Muscle of arm (tissue), 12 donors: ENCODE results near the gene SHISA7. TPM values are rescaled to one million over a fixed set of nuclear protein-coding genes. Genes with fewer than 3 reads are reported as not detected.
"Not testable (repeated sequence)": the region's sequence is repeated elsewhere in the genome, so short reads cannot be mapped to it uniquely, and the experiment has no call there.

ENCODE experiments used
- DNase-seq: peaks from one replicate; pipeline ENCODE4 v3.0.0-alpha.2; 2013
- polyA plus RNA-seq, 12 donors: library from polyadenylated mRNA; unstranded; fragments of 120-200 nt; gene quantifications; one replicate each; pipeline ENCODE4 v1.2.1, GENCODE V29; 2013; ENCODE audit not compliant: insufficient read length in 12 of 12

The SHISA7 gene
- polyA plus RNA-seq, 12 donors: 0.07 to 1.1 (median 0.17) TPM; not detected in 2

DNA sequence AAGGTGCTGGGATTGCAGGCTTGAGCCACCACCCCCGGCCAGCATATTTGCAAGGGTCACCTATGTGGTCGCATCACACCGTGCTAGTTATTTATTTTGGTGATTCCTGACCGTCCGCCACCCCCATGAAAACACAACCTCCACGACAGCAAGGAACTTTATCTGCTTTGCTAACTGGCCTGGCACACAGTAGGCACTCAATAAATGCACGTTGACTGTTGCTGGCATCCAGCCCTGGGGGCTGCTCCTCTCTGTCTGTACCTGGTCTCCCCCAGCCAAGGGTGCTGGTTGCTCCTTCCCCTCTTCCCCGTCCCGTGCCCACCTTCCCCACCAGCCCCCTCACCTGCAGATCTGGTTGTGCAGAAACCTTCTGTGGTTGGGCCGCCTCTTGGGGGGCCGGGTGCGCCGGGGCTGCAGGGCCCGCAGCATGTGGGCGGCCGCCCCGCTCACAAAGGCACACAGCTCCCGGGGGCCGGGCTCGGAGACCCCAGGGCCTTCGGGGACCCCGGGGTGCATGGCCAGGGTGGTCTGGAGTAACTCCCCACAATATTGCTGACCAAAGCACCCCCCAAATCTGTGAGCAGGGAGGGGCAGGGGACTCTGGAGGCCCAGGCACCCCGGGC, 21.1 kb upstream of the SHISA7 start:
- no peak for DNase-seq

DNA sequence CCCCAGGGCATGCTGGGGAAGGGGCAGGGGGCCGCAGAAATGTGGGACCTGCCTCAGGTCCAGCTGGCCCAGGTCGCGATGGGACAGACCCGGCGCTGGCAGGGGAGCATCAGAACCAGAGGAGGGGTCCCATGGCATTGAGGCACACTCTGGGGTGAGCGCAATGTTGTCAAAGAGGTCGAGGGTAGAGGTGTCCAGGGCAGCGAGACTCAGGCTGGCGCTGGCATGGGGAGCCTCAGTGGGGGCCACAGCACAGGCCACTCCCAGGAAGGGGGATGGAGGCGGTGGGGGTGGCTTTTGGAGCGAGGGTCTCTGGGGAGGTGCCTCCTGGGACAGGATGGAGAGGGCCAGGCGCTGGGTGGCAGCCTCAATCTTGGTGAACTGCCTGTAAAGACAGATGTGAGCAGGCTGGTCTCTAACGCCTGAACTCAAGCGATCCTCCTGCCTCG, 20.5 kb upstream of the SHISA7 start:
- DNase-seq: no peak

DNA sequence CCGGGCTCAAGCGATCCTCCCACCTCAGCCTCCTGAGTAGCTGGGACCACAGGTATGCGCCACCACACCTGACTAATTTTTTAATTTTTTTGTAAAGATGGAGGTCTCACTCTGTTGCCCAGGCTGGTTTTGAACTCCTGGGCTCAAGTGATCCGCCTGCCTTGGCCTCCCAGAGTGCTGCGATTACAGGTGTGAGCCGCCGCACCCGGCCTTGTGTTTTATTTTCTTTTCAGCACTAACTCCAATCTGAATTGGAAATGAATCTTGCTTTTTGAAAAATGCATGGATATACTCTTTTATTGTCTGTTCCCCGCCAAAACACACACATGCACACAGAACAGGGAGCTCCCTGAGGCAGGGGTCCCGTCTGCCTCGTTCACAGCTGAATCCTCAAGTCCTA, 19.6 kb upstream of the SHISA7 start:
- no peak for DNase-seq

DNA sequence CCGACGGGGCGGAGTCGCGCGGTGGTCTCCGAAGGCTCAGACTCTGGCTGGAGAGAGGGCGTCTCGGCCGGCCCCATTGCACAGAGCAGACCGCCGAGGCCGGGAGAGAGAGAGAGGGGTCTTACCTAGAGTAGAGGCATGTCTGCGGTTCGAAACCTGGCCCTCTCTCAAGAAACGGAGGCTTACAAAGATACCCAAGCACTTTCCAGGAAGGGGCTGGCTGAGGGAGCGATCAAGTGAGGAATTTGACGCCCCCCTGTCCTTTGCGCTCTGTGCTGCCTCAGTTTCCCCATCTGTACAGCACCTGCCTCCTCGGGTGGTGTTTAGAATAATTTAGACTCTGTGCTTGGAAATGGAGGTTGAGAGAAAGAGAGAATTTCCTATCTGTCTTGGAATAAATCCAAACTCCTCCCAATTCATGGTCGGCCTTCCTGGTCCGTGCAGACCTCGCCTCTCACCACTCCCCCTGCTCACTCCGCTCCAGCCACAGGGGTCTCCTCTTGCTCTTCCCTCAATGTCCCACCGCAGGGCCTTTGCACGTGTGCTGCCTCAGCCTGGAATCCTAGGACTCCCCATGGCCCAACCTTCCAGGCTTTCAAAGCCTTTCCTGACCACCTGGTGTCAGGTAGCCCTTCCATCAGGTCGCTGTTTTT, 19.0 kb upstream of the SHISA7 start:
- DNase-seq: peak; percentile 46

DNA sequence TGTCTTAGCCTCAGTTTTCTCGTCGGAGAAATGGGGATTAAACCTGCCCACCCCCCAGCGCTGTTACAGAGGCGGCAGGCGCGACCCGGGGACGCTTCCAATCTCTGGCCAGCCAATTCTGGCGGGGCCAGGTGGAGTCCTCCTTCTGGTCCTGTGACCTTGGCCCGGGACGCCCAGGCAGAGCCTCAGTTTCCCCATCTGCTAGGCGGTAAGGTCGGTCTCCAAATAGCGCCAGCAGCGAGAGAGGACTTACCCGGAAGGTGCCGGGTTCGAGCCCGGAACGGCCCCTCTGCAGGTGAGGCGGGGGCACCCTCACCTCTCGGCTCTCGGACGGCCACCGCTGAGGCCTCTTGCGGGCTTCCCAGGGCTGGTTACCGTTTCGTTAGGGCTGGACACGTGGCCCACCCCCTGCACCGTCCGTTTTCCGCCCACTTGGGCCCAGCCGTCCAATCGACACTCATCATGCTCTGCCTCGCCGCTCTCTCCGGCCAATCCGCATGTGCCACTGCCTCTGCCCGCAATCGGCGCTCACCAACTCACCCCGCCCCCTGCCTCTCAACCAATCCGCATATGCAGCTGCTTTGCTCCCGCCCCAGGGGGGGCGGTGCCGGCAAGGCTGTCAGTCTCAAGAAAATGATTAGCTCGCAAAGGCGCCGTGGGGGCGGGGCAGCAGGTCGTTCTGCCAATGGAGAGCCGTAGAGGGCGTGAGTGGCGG, 18.3 kb upstream of the SHISA7 start, which contains the start of gene ISOC2:
Gene ISOC2 (minus strand): TSS at position 384 of the 715 bp plus-strand sequence. CDS start 5,156 bp downstream, outside the sequence.
- peak; percentile 100 for DNase-seq

DNA sequence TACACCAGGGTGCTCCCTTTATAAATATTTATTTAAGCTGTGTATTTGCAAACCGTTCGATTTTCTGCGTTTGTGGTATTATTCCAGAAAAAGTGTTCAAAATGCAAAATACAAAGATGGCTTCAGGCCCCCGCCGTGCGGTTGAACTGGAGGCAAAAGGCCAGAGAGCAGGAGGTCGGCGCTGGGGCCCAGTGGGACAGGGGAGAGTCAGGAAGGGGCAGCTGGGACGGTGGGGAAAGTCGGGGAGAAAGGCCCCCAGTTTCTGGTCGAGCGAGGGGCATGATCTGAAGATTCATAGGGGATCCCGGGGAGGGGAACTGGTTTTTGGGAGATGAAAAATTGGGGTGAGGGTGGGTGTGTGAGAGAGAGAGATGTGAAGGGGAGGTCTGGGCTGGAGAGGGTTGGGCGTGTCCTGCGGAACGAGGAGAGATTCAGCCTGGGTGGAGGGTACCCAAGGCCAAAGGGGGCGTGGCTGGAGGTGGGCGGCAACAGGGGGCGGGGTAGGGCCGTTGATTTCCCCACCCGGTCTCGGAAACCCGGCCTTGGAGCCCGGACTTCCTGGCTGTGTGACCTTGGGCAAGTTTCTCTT, 17.7 kb upstream of the SHISA7 start:
- peak; percentile 92 for DNase-seq

DNA sequence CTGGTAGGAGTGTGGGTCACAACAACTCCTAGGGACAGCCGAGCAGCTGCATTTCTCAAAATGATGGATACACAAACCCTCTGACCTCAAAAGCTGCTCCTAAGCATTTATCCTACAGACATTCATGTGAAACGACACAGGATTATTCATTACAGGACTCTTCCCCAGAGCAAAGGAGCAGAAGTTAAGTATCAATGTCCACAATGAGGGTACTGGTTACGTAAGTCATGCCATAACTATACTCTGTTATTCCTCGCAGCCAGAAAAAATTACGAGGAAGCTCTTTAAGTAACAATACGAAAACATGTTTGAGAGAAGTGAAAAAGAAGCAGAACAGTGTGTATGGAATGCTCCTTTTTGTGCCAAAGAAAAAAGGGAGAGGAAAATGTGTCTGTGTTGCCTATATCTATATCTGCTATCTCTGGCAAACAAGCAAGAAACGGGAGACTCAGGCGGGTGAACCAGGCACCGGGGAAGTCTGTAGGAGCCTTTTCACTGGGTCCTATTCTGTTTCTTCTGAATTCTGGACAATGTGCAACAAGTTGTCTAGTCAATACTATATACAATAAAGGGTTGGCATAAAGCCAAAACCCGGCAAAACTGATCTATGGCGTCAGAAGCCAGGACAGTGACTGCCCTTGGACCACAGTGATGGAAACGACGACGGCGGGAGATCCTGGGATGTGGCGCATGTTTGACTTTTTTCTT, 17.0 kb upstream of the SHISA7 start:
- DNase-seq: peak; percentile 53

DNA sequence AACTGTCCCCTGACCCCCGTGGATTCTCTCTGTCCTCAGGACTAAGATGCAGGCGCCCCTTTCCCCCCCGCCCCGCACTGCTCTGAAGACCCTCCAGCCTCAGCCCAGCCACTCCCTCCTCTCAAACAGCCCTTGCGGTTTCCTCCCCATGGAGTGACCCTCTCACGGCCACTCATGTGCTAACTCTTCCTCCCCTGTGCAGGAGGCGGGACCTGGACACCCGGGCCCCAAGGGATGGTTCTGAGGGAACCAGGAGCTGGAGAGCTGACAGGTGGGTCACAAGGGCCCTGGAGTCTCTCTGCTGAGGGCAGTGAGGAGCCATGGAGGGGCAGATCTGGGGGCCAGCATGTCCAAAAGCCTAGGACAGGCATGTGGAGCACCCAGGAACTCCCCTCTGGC, 16.4 kb upstream of the SHISA7 start:
- no peak for DNase-seq

DNA sequence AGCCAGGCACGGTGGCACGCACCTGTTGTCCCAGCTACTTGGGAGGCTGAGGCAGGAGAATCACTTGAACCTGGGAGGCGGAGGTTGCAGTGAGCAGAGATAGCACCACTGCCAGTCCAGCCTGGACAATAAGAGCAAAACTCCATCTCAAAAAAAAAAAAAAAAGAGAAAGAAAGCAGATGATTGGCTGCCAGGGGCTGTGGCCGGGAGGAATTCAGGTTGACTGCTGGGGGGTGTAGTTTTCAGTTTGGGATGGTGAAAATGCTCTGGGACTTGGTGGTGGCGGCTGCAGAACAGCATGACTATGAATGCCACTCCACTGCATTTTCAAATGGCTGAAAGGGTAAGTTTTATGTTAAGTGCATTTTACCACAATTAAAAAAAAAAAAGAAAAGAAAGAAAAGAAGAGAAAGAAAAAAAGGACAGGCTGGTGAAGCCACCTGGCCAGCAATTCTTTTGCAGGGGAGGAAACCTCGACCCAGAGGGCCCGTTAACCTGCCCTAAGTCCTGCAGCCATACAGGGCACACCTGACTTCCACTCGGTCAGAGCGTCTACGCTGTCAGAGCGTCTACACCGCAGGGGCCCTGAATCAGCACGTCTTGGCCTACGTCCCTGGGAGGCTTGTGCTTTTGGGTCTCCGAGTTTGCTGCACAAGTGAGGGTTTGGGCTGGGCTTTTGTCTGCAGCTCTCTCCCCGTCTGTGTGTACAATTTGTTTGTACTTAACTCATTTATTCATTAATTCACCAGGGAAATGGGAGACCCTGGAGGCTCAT, 14.8 kb upstream of the SHISA7 start:
- DNase-seq: no peak

DNA sequence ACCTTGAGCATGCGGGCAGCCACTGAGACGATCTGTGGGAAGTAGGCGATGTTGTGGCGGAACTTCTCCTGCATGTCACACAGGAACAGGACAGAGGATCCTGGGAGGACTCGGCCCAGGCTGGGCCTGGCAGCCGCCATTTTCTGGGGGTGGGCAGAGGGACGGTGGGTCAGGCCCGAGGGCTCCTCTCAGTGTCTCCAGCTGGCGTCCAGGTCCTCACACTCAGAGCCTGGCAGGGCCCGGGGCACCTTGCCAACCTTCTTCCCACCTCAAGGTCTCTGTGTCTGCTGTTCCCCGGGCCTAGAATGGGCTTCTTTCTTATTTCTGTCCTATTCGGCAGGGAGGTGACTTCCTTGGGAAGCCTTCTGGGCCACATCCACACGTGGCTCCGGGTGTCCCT, 13.2 kb upstream of the SHISA7 start:
- DNase-seq: no peak

DNA sequence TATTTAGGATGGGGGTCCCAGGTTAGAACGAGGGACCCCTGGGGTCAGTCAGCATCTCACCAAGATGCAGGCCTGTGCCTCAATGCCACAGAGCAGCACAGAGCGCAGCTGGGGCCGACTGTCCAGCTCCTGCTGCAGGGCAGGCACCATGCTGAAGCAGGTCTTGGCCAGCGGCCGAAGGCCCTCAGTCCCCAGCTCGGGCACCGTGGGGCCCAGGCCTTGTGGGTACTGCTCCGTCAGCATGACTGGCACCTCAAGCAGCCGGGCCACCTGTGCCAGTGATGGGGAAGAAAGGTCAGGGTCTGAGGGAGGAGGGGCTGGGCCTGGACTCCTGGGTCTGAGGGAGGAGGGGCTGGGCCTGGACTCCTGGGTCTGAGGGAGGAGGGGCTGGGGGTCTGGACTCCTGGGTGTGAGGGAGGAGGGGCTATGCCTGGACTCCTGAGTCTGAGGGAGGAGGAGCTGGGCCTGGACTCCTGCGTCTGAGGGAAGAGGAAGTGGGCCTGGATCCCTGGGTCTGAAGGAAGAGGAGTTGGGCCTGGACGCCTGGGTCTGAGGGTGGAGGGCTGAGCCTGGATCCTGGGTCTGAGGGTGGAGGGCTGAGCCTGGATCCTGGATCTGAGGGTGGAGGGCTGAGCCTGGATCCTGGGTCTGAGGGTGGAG, 12.6 kb upstream of the SHISA7 start:
- no peak for DNase-seq

DNA sequence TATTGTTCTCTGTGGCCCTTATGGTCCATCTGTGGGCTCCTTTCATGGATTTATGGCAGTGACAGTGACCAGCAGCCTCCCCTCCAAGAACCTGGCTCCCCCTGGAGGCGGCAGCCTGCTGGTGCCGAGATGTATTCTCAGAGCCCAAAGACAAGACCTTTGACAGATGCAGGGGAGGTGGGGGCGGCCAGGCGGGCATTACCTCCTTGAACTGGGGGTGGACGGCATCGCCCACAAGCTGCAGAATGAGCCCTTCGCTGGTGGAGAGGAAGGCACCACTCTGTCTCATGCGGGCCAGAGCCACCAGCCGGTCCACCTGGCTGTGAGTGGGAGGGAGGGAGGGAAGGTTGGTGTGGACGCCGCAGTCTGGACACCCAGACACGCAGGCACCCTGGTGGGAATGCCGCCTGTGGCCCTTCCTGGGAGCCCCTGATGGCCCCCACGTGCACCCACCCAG, 11.7 kb upstream of the SHISA7 start:
- no peak for DNase-seq

DNA sequence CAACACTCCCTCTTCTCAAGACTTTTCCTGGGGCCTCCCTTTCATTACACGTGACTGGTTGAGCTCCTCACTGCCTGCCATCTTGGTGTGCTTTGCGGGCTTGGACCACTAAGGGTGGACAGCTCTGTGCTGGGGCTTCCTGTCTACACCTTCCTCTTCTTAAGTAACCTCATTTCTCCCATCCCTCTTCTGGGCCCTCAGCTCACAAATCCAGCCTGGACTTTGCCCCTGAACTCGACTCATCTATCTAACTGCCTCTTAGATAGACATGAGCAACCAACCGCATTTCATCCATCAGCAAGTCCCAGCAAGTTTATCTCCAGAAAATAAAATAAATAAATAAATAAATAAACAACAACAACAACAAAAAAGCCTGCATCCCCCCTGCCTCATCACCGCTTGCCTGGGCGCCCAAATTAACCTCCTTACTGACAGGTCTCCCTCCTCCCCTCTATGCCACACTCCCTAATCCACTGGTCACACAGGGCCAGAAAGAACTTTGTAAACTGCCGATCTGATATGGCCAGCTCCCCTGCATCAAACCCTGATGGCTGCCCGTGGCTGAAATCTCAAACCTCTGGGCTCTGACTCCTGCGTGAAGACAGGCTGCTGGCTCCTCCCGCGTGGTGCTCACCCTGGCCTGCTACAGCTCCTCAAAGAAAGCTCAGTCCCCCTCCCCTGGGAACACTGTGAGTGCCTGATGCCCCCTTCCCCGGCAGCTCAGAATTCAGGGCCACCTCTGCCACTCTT, 10.6 kb upstream of the SHISA7 start:
- DNase-seq: no peak

DNA sequence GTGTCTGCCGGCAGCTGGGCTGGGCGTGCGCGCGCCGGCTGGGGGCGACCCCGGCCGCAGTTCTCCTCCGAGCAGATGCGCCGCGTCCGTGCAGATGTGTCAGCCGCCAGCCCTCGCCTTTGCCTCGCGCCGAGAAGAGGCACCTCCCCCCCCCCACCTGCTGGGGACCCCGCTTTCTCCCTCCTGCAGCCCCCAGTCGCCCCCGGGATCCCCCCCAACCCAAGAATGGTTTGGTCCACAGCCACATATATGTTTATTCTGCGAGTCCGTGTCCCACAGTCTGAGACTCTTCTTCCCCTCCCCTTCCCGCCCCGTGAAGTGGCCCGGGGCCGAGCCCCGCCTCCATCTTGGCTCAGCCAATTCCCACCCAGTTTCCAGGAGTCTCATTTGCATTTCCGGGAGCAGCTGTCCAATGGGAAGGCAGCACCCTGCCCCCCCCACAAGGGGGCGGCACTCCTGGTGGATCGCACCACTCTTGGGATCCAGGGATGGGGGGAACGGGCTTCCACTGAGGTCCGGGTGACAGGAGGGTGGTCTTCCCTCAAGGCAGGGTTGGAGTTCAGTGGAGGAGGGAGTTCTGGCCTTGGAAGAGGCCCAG, 9.7 kb upstream of the SHISA7 start:
- peak; percentile 92 for DNase-seq

DNA sequence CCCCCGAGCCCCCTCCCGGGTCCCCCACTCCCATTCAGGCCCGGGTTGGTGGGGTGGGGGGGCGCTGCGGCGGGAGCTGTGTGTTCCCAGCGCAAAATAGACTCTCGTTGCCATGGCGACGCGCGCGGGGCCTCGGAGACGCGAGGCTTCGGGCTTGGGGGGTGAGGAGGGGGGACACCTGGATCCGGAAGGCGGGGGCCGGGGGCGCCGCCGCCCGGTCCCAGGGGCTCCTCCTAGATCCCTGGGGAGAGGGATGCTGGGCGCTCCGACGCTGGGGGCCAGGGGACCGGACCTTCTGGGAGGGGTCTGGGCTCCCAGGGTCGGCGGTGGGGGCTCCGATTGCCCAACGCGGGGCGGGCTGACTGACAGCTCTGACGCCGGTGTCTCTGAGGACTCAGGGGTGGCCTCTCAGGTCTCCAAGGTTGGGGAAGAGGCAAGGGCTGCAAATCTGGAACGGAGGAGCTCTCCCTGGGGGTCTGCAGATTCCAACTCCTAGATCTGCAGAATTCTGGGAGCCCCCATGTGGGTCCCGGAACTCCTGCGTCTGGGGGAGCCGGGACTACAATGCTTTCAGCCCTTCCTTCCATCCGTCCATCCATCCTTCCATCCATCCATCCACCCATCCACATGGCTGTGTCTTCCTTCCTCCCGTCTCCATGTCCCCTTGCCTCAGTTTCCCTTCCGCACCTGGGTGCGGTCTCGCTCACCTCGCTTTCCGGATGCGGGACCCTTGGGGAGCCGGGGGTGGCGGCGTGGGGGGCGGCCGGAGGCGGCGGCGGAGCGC, 9.1 kb upstream of the SHISA7 start:
- DNase-seq: no peak

DNA sequence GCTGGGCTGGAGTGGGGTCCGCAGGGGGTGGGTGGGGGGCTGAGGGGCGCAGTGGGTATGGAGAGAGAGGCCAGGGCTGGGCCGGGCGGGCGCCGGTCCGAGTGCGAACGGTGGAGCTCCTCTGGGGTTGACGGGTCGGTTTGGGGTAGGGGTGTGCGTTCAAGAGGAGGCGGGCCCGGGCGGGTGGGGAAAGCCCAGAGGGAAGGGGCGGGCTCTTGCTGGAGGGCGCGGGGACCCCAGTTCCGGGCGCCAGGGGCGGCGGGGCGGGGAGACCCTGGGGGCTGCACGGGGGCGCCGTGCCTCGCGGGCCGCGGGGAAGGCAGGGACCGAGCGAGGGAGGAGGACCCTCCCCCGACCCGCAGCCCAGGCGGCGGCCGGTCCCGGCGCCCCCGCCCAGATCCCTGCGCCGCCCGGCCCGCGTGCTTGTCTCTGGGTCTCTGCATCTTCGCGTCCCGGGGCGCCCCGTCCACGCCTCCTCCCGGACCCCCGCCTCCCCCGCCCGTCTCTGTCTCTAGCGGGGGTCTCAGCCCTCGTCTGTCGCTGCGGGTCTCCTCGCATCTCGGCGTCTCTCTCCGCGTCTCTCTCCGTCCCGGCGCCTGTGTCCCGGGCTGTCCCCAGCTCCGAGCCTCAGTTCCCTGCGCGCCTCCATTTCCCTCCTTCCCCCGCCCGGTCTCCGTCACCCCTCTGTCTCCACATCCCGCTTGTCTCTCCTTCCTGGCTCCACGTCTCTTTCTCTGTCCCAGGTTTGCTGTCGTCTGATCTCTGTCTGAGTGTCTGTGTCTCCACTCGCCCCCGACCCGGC, 8.3 kb upstream of the SHISA7 start:
- DNase-seq: no peak

DNA sequence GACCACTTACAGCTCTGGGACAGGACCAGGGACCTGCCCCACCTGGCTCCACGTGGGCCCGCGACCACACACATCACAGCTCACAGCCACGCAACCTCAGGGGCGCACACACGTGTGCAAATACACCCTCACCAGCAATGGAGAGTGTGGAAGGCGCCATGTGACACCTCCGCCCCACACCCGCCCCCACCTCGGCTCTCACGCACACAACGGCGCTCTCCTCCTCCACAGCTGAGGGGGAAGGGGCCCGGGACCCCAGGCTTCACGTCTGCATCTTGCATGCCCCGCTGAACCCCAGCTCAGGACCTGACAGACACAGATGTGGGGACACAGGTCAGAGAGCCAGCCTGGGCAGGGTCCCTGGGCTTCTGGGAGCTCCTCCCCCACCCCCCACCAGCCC, 6.4 kb upstream of the SHISA7 start:
- DNase-seq: no peak

DNA sequence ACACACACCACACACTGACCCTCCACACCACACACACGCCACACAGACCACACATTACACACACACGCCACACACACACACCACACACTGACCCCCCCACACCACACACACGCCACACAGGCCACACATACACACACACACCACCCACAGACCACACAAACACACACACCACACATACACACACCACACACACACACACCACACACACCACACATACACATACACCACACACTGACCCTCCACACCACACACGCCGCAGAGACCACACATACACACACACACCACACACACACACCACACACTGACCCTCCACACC, 5.0 kb upstream of the SHISA7 start:
- DNase-seq: not testable (repeated sequence)
